Stomach (tissue), 4 donors: ENCODE results near the gene LRRIQ1.

Experiments
- EP300 ChIP-seq: sonication (generic); formaldehyde crosslinking; IDR thresholded peaks from one replicate; pipeline ENCODE4 v1.6.1; 2017; ENCODE audit warnings: antibody characterized with exemption
- POLR2A ChIP-seq, 4 donors: fragments of 450-650 bp; IDR thresholded peaks; one replicate each; pipeline ENCODE4 v1.6.1; 2016; ENCODE audit warnings: antibody characterized with exemption in 4 of 4, control low read depth in 2 of 4, mild to moderate bottlenecking in 1 of 4, moderate library complexity in 1 of 4
- POLR2AphosphoS5 ChIP-seq, 3 donors: sonication (generic); formaldehyde crosslinking; IDR thresholded peaks; one replicate each; pipeline ENCODE4 v1.6.1; 2016; ENCODE audit warnings: antibody characterized with exemption in 3 of 3
- TF ChIP-seq, protein P1 (sequence below), 7 experiments: fragments of 450-650 bp in 4 of 7; fragments of 200-600 bp in 3 of 7; sonication (generic) in 3 of 7; IDR thresholded peaks; one replicate each; pipeline ENCODE4 v1.5.1; 2016 to 2019; ENCODE audit warnings: antibody characterized with exemption in 7 of 7, control low read depth in 2 of 7, mild to moderate bottlenecking in 1 of 7

DNA sequence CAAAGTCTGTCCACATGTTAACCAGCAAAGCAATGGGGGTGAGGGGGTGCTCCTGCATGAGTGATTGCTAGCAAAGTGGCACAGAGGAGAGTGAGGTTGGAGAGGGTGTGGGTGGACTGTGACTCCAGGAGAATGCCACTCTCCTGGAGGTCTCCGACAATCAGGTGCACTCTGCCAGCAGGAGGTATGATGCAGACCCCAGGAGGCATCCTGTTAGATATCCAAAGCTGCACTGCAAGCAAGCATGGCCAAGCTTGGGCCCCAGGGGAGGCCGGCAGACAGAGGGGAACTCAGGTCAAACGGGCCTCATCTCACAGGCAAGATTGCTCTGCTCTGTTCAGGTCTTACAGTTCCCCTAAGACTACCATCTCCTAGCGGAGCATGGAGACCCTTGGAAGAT is 170.4 kb downstream of the LRRIQ1 start:
- TF ChIP-seq, protein P1, sequence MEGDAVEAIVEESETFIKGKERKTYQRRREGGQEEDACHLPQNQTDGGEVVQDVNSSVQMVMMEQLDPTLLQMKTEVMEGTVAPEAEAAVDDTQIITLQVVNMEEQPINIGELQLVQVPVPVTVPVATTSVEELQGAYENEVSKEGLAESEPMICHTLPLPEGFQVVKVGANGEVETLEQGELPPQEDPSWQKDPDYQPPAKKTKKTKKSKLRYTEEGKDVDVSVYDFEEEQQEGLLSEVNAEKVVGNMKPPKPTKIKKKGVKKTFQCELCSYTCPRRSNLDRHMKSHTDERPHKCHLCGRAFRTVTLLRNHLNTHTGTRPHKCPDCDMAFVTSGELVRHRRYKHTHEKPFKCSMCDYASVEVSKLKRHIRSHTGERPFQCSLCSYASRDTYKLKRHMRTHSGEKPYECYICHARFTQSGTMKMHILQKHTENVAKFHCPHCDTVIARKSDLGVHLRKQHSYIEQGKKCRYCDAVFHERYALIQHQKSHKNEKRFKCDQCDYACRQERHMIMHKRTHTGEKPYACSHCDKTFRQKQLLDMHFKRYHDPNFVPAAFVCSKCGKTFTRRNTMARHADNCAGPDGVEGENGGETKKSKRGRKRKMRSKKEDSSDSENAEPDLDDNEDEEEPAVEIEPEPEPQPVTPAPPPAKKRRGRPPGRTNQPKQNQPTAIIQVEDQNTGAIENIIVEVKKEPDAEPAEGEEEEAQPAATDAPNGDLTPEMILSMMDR (IDR thresholded peaks at IDR 0.05) = no peak
- no peak for TF ChIP-seq POLR2AphosphoS5 (IDR thresholded peaks at IDR 0.05)
- no peak for TF ChIP-seq EP300
- no peak for TF ChIP-seq POLR2A (IDR thresholded peaks at IDR 0.05)
